ENCODE measurements around the gene FGF14.

- TF ChIP-seq CTCF (IDR thresholded peaks at IDR 0.05): no peak
- no peak for TF ChIP-seq EZH2 (IDR thresholded peaks at IDR 0.05)
Measured at GRCh38 chr13:101896541-101896940, 505.3 kb downstream of the FGF14 start.

Measured in neural progenitor cell (in vitro differentiated cells).